Sigmoid colon (tissue), 7 donors: ENCODE data around the gene C12orf57. TPM values are rescaled to one million over a fixed set of nuclear protein-coding genes. Genes with fewer than 3 reads are reported as not detected.

Experiments used
- DNase-seq: peaks from one replicate; pipeline ENCODE4 v3.0.0-alpha.2; 2019
- H3K27ac ChIP-seq, 4 donors: fragments of 200-600 bp; sonication (generic); one replicate each; pipeline ENCODE4 v1.5.1; 2016 to 2019; ENCODE audit warnings: mild to moderate bottlenecking in 1 of 4
- H3K27me3 ChIP-seq, 3 donors: fragments of 200-600 bp; sonication (generic); one replicate each; pipeline ENCODE4 v1.5.1; 2019; ENCODE audit warnings: mild to moderate bottlenecking in 1 of 3
- H3K36me3 ChIP-seq, 4 donors: fragments of 200-600 bp; sonication (generic); one replicate each; pipeline ENCODE4 v1.5.1; 2016 to 2019
- H3K4me1 ChIP-seq, 4 donors: fragments of 200-600 bp; sonication (generic); one replicate each; pipeline ENCODE4 v1.5.1; 2017 to 2019
- H3K4me3 ChIP-seq, 4 donors: fragments of 200-600 bp; sonication (generic); one replicate each; pipeline ENCODE4 v1.5.1; 2017 to 2019; ENCODE audit warnings: mild to moderate bottlenecking in 2 of 4, moderate library complexity in 1 of 4
- H3K9me3 ChIP-seq, 4 donors: fragments of 200-600 bp in 3 of 4; sonication (generic) in 3 of 4; one replicate each; pipeline versions ENCODE4 v1.5.1 to v1.6.1; 2013 to 2019
- EP300 ChIP-seq, 4 donors: sonication (generic); formaldehyde crosslinking; IDR thresholded peaks; one replicate each; pipeline ENCODE4 v1.6.1; 2017; ENCODE audit warnings: antibody characterized with exemption in 4 of 4
- POLR2A ChIP-seq, 2 donors: fragments of 450-650 bp; IDR thresholded peaks; one replicate each; pipeline ENCODE4 v1.6.1; 2016; ENCODE audit warnings: antibody characterized with exemption in 2 of 2, mild to moderate bottlenecking in 2 of 2, moderate library complexity in 2 of 2
- POLR2AphosphoS5 ChIP-seq, 4 donors: sonication (generic); formaldehyde crosslinking; IDR thresholded peaks; one replicate each; pipeline ENCODE4 v1.6.1; 2017; ENCODE audit warnings: antibody characterized with exemption in 4 of 4
- WGBS, 2 donors: extraction: QIAGEN DNeasy Blood & Tissue Kit; methylation state at CpG; one replicate each; pipeline ENCODE4 v1.1.7; 2013; 5-methylcytosine and 5-hydroxymethylcytosine counted together
- intact Hi-C: fragments of 100-400 bp; cut with DNase I; formaldehyde crosslinking; loops from one replicate; pipeline ENCODE4 v1.15.1; 2023
- polyA plus RNA-seq, 3 donors: library from polyadenylated mRNA; stranded (reverse); fragments of 200-250 nt; gene quantifications; one replicate each; pipeline ENCODE4 v1.2.3, GENCODE V29; 2013
- total RNA-seq, 4 donors: library from RNA; depleted of rRNA; stranded (reverse); fragments of >200 nt; gene quantifications; one replicate each; pipeline ENCODE4 v1.1.0, GENCODE V29; 2016
- TF ChIP-seq, protein P1 (sequence below), 4 experiments: fragments of 450-650 bp in 3 of 4; fragments of 200-600 bp in 1 of 4; IDR thresholded peaks; one replicate each; pipeline ENCODE4 v1.5.1; 2016 to 2019; ENCODE audit warnings: antibody characterized with exemption in 4 of 4, mild to moderate bottlenecking in 3 of 4, moderate library complexity in 2 of 4
- donor health status: healthy with polysubstance abuse.
- donor health status: Bipolar disorder and iron deficiency.
- donor health status: healthy.

C12orf57 gene
- total and polyA plus RNA-seq, 7 donors = 305 to 810 (median 623) TPM

DNA sequence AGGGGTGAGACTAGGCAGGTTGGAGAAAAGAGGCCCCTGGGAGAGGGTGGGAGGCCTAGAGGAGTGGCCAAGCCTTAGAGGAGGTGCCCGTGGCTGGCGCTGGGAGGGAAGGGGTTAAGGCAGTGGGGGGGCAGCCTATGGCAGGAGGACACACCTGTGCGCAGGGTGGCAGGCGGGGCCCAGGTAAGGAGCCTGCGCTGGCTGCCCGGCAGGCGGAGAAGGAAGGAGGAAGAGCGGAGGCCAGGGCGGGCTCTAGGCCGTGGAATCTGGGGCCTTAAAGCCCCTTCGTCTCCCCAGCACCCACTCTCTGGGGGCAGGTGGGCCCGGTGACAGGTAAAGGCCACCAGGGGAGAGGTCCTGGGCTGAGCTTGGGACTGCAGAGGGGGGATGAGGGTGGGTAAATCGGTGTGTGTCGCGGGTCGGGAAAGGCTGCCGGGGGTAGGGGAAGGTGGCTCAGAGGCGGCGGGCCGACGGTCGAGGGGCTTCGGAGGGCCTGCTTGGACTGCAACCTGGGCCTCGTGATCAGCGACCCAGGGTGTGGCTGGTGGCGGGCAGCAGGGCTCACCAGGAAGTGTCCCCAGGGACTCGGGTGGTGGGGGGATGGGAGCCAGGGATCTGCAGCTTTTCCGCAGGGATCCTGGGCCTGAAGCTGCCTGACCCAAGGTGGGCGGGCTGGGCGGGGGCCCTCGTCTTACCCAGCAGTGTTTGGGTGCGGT, 19.4 kb downstream of the C12orf57 start:
- intact Hi-C loops = no loop called here
- peaks cover 0 to 44% (median 31%) of the 10 kb centered on the region in 4 donors for H3K4me1 ChIP-seq
- no peaks in the 10 kb centered on the region for H3K27me3 ChIP-seq
- H3K36me3 ChIP-seq = peaks cover 28 to 31% (median 30%) of the 10 kb centered on the region in 4 donors
- WGBS, 2 donors = 18 to 64% methylated on average over 32 of the region's 32 CpGs
- peak overlapping the region; percentile 64 to 86 (median 82) for H3K27ac ChIP-seq
- H3K4me3 ChIP-seq = peak overlapping the region in 1 of 4 donors; percentile 20
- peak; percentile 65 for DNase-seq
- peak in 1 of 4 donors; percentile 59 for TF ChIP-seq POLR2AphosphoS5 (IDR thresholded peaks at IDR 0.05)
- no peak for TF ChIP-seq EP300 (IDR thresholded peaks at IDR 0.05)
- TF ChIP-seq, protein P1, sequence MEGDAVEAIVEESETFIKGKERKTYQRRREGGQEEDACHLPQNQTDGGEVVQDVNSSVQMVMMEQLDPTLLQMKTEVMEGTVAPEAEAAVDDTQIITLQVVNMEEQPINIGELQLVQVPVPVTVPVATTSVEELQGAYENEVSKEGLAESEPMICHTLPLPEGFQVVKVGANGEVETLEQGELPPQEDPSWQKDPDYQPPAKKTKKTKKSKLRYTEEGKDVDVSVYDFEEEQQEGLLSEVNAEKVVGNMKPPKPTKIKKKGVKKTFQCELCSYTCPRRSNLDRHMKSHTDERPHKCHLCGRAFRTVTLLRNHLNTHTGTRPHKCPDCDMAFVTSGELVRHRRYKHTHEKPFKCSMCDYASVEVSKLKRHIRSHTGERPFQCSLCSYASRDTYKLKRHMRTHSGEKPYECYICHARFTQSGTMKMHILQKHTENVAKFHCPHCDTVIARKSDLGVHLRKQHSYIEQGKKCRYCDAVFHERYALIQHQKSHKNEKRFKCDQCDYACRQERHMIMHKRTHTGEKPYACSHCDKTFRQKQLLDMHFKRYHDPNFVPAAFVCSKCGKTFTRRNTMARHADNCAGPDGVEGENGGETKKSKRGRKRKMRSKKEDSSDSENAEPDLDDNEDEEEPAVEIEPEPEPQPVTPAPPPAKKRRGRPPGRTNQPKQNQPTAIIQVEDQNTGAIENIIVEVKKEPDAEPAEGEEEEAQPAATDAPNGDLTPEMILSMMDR (IDR thresholded peaks at IDR 0.05) = peak in 1 of 4 experiments; percentile 16
- peak in 1 of 2 donors; percentile 85 for TF ChIP-seq POLR2A (IDR thresholded peaks at IDR 0.05)
- H3K9me3 ChIP-seq = no peaks in the 10 kb centered on the region

DNA sequence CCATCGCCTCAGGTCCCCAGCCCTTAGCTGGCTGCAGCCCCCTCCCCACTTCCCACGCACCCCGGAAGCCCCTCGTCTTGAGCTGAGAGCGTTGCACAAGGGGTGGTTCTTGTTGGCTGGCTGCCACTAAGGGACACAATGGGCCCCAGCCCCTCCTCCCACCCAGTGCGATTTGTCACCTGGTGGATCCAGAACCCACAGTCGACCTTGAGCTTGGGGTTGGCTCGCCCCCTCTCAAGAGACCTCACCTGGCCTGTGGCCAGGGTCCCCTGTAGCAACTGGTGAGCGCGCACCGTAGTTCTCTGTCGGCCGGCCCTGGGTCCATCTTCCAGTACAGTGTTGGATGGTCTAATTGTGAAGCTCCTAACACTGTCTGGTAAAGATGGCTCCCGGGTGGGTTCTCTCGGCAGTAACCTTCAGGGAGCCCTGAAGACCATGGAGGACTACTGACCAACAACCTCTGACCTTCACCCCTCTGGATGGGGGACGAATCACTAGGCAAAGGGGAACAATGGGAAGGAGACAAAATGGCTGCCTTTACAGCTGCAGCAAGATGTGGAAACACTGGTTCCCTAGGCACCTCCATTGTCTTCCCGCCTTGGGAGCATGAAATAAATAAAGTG, 20.1 kb downstream of the C12orf57 start:
- TF ChIP-seq, protein P1 (IDR thresholded peaks at IDR 0.05) = no peak
- TF ChIP-seq EP300 (IDR thresholded peaks at IDR 0.05) (no peak), POLR2A (IDR thresholded peaks at IDR 0.05) (no peak), POLR2AphosphoS5 (IDR thresholded peaks at IDR 0.05) (no peak)
- peaks cover 0 to 45% (median 38%) of the 10 kb centered on the region in 4 donors for H3K4me1 ChIP-seq
- H3K4me3 ChIP-seq = peak overlapping the region in 1 of 4 donors; percentile 20
- DNase-seq = peak; percentile 76
- no peaks in the 10 kb centered on the region for H3K27me3 ChIP-seq
- H3K9me3 ChIP-seq = no peaks in the 10 kb centered on the region
- H3K27ac ChIP-seq = peak overlapping the region; percentile 64 to 86 (median 82)
- intact Hi-C loops = loop anchor here (2.0 kb wide), 2 partner anchors 39 to 95 kb away; no protein-coding TSS in a partner anchor
- 16 to 60% methylated on average over 17 of the region's 17 CpGs for WGBS, 2 donors
- peaks cover 32 to 38% (median 33%) of the 10 kb centered on the region in 4 donors for H3K36me3 ChIP-seq

GRCh38 chr12:6964605-6965025, 20.8 kb downstream of the C12orf57 start:
- no peaks in the 10 kb centered on the region for H3K27me3 ChIP-seq
- peaks cover 0 to 52% (median 45%) of the 10 kb centered on the region in 4 donors for H3K4me1 ChIP-seq
- peak overlapping the region; percentile 81 to 86 (median 82) for H3K27ac ChIP-seq
- 18 to 60% methylated on average over 8 of the region's 8 CpGs for whole genome bisulfite sequencing, 2 donors
- intact Hi-C loops = loop anchor here (1.0 to 2.0 kb wide), 3 partner anchors 20 to 96 kb away; partner anchors contain the start of gene C12orf57
- DNase-seq = peak; percentile 68
- peaks cover 32 to 40% (median 35%) of the 10 kb centered on the region in 4 donors for H3K36me3 ChIP-seq
- TF ChIP-seq POLR2A (IDR thresholded peaks at IDR 0.05) (no peak), POLR2AphosphoS5 (IDR thresholded peaks at IDR 0.05) (no peak), EP300 (IDR thresholded peaks at IDR 0.05) (no peak)
- TF ChIP-seq, protein P1 (IDR thresholded peaks at IDR 0.05) = no peak
- H3K4me3 ChIP-seq = no peak overlapping the region
- no peaks in the 10 kb centered on the region for H3K9me3 ChIP-seq

DNA sequence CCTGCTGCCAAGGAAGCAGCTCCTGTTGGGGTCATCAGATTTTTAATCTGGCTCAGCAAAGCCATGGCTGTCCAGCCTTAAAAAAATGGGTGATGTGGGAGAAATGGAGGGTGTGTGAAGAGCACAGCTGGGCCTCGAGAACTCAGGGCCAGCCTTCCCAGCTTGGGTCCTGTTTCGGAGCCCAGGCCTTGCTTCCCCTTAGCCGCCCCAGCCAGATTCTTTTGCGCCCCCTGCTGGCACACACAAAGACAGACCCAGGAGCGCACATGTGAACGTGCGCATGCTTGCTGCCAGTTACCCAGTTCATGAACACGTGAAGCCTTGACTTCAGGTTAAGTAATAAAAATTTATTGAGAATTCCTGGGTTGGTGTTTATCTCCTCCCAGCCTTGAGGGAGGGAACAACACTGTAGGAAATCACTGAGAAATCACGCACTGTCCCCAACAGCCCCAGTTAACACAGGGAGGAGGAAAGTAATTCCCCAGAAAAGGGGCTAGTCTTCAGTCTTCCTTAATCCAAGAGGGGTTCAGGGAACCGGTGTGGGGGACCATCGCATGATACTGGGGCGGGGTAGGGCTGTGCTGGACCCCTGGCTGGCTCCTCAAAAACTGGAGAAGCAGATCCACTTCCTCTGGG, 21.3 kb downstream of the C12orf57 start:
- no peaks in the 10 kb centered on the region for H3K27me3 ChIP-seq
- H3K9me3 ChIP-seq = no peaks in the 10 kb centered on the region
- DNase-seq = peak; percentile 96
- H3K4me1 ChIP-seq = peaks cover 0 to 57% (median 46%) of the 10 kb centered on the region in 4 donors
- TF ChIP-seq POLR2A (IDR thresholded peaks at IDR 0.05) (no peak), EP300 (IDR thresholded peaks at IDR 0.05) (no peak), POLR2AphosphoS5 (IDR thresholded peaks at IDR 0.05) (peak in 3 of 4 donors; percentile 39 to 55 (median 45))
- TF ChIP-seq, protein P1 (IDR thresholded peaks at IDR 0.05) = peak; percentile 81 to 97 (median 88)
- WGBS, 2 donors = 6 to 18% methylated on average over 12 of the region's 12 CpGs
- no peak overlapping the region for H3K4me3 ChIP-seq
- peaks cover 32 to 40% (median 35%) of the 10 kb centered on the region in 4 donors for H3K36me3 ChIP-seq
- intact Hi-C loops = loop anchor here (1.0 to 2.0 kb wide), 3 partner anchors 21 to 96 kb away; partner anchors contain the start of gene C12orf57
- peak overlapping the region; percentile 81 to 86 (median 82) for H3K27ac ChIP-seq
